HG02571 (cell line): ENCODE data around the gene SCAANT1.
A peak's percentile ranks its signal among the peaks of the same experiment; 100 is the strongest.

ENCODE experiments used
- ATAC-seq: cut with Tn5 transposase; IDR thresholded peaks from one replicate; pipeline ENCODE4 v1.9.1; 2021; ENCODE audit warnings: mild to moderate bottlenecking, moderate library complexity; ENCODE audit not compliant: unreplicated experiment

Gene SCAANT1

GRCh38 chr3:63911873-63912767 lies at the start of gene SCAANT1:
Gene SCAANT1 (minus strand): TSS chr3:63912383.
- ATAC-seq: peak; percentile 74

GRCh38 chr3:63961891-63962290 lies 49.7 kb upstream of the SCAANT1 start:
- peak; percentile 78 for ATAC-seq

- ATAC-seq: no peak
These were observed 48.0 kb upstream of the SCAANT1 start for GRCh38 chr3:63960048-63960711.

- no peak for ATAC-seq
These were observed 47.0 kb upstream of the SCAANT1 start for GRCh38 chr3:63959146-63959545.

GRCh38 chr3:63955830-63956545 lies 43.8 kb upstream of the SCAANT1 start:
- no peak for ATAC-seq

GRCh38 chr3:63955036-63955650 lies 43.0 kb upstream of the SCAANT1 start:
- ATAC-seq: no peak

GRCh38 chr3:63954182-63954581 lies 42.0 kb upstream of the SCAANT1 start:
- ATAC-seq: no peak

- ATAC-seq: no peak
These were observed 40.0 kb upstream of the SCAANT1 start for GRCh38 chr3:63952248-63952594.

GRCh38 chr3:63951492-63952247 lies 39.5 kb upstream of the SCAANT1 start:
- no peak for ATAC-seq

GRCh38 chr3:63950698-63951097 lies 38.5 kb upstream of the SCAANT1 start:
- no peak for ATAC-seq

- ATAC-seq: no peak
These were observed 36.8 kb upstream of the SCAANT1 start for GRCh38 chr3:63949005-63949404.

- ATAC-seq: no peak
These were observed 35.4 kb upstream of the SCAANT1 start for GRCh38 chr3:63947594-63947993.

GRCh38 chr3:63946753-63947152 lies 34.6 kb upstream of the SCAANT1 start:
- no peak for ATAC-seq

GRCh38 chr3:63945558-63946096 lies 33.4 kb upstream of the SCAANT1 start:
- no peak for ATAC-seq

- no peak for ATAC-seq
These were observed 31.5 kb upstream of the SCAANT1 start for GRCh38 chr3:63943678-63944077.

- no peak for ATAC-seq
These were observed 30.3 kb upstream of the SCAANT1 start for GRCh38 chr3:63942528-63942927.

- ATAC-seq: no peak
These were observed 28.2 kb upstream of the SCAANT1 start for GRCh38 chr3:63940389-63940757.

- peak; percentile 68 for ATAC-seq
These were observed 25.8 kb upstream of the SCAANT1 start for GRCh38 chr3:63937661-63938651.

GRCh38 chr3:63936925-63937324 lies 24.7 kb upstream of the SCAANT1 start:
- ATAC-seq: no peak
